Endothelial cell of umbilical vein (primary cell): ENCODE results near the gene DNMT3B. TPM values are rescaled to one million over a fixed set of nuclear protein-coding genes. Genes with fewer than 3 reads are reported as not detected.

Source experiments
- BruUV-seq: library from RNA; stranded (reverse); fragments of 400-500 nt; replicated peaks from 2 replicates; lab custom pipeline; 2021; lab: Mats Ljungman, UMichigan
- CTCF ChIA-PET: fragments of 300-600, 350-600 bp; sonication (Branson Sonifier 250); formaldehyde crosslinking; loops from one replicate; lab custom pipeline; 2021; ENCODE audit warnings: antibody characterized with exemption, inconsistent platforms; lab: Charles Lee
- POLR2A ChIA-PET: fragments of 300-600, 350-600 bp; sonication (Branson Sonifier 250); formaldehyde crosslinking; loops from one replicate; lab custom pipeline; 2021; ENCODE audit warnings: antibody characterized with exemption, inconsistent platforms; lab: Charles Lee
- DNase-seq: peaks from one replicate; pipeline ENCODE4 v3.0.0-alpha.2; 2011; ENCODE audit warnings: low read depth, low spot score
- FAIRE-seq: peaks from 2 replicates; lab custom pipeline; 2011; peaks lifted over from hg19 to GRCh38; lab: Jason Lieb, UNC
- H2AFZ ChIP-seq: 2 replicates; pipeline ENCODE4 v1.6.0; 2012; ENCODE audit warnings: low read depth, low read length, control low read depth, inconsistent platforms
- H3K27ac ChIP-seq: 2 replicates; pipeline ENCODE4 v1.5.1; 2011; ENCODE audit warnings: low read depth, mild to moderate bottlenecking, control low read depth, low read length, moderate library complexity; ENCODE audit not compliant: insufficient read depth
- H3K27me3 ChIP-seq, 2 experiments: 2 replicates each; pipeline versions ENCODE4 v1.6.0 to v1.6.1; 2011; ENCODE audit warnings: low read length in 2 of 2, mixed read lengths in 1 of 2; ENCODE audit not compliant: control insufficient read depth in 2 of 2, insufficient read depth in 2 of 2
- H3K36me3 ChIP-seq, 2 experiments: 2 replicates in 1 of 2; 3 replicates in 1 of 2; pipeline ENCODE4 v1.5.1; 2011; ENCODE audit warnings: low read length in 2 of 2, mild to moderate bottlenecking in 1 of 2, moderate library complexity in 1 of 2; ENCODE audit not compliant: control insufficient read depth in 2 of 2, insufficient read depth in 2 of 2; ENCODE audit errors: extremely low read depth in 1 of 2
- H3K4me1 ChIP-seq: 3 replicates; pipeline ENCODE4 v1.5.1; 2011; ENCODE audit warnings: mild to moderate bottlenecking, low read length; ENCODE audit not compliant: control insufficient read depth, insufficient read depth; ENCODE audit errors: extremely low read depth
- H3K4me2 ChIP-seq: 2 replicates; pipeline ENCODE4 v1.6.1; 2011; ENCODE audit warnings: low read length, control low read depth, mixed read lengths; ENCODE audit not compliant: insufficient read depth
- H3K4me3 ChIP-seq, 3 experiments: fragments of 200-600 bp in 1 of 3; sonication (generic), shearing (Covaris generic) in 1 of 3; replicated peaks in 1 of 3; 2 replicates each; pipeline ENCODE4 v1.5.1; 2011 to 2016; ENCODE audit warnings: control low read depth in 3 of 3, low read length in 3 of 3, mild to moderate bottlenecking in 2 of 3, inconsistent platforms in 1 of 3, low read depth in 1 of 3, moderate library complexity in 1 of 3; ENCODE audit not compliant: insufficient read depth in 1 of 3
- H3K79me2 ChIP-seq: 2 replicates; pipeline ENCODE4 v1.6.0; 2012; ENCODE audit warnings: low read length, inconsistent platforms; ENCODE audit not compliant: control insufficient read depth, insufficient read depth
- H3K9ac ChIP-seq: replicated peaks from 2 replicates; pipeline ENCODE3; 2011; ENCODE audit warnings: low read length, control low read depth; ENCODE audit not compliant: insufficient read depth; ENCODE audit errors: extremely low read depth
- H3K9me1 ChIP-seq: replicated peaks from 3 replicates; pipeline ENCODE4 v1.6.0; 2011; ENCODE audit warnings: mild to moderate bottlenecking, low read length; ENCODE audit not compliant: control insufficient read depth, insufficient read depth; ENCODE audit errors: extremely low read depth
- H3K9me3 ChIP-seq: replicated peaks from 2 replicates; pipeline ENCODE4 v1.5.1; 2012; ENCODE audit warnings: low read length, inconsistent platforms; ENCODE audit not compliant: control insufficient read depth, insufficient read depth
- H4K20me1 ChIP-seq: replicated peaks from 2 replicates; pipeline ENCODE3; 2011; ENCODE audit warnings: mild to moderate bottlenecking, low read length; ENCODE audit not compliant: control insufficient read depth, insufficient read depth; ENCODE audit errors: extremely low read depth
- EZH2 ChIP-seq: IDR thresholded peaks from 2 replicates; pipeline ENCODE4 v1.6.1; 2012; ENCODE audit warnings: borderline replicate concordance, low read depth, mild to moderate bottlenecking, moderate library complexity, low read length, inconsistent platforms; ENCODE audit not compliant: severe bottlenecking
- FOS ChIP-seq: IDR thresholded peaks from 2 replicates; pipeline ENCODE4 v1.6.1; 2011; ENCODE audit warnings: mild to moderate bottlenecking, low read length, moderate library complexity, borderline replicate concordance; ENCODE audit not compliant: insufficient read depth
- GATA2 ChIP-seq: IDR thresholded peaks from 2 replicates; pipeline ENCODE4 v1.7.0; 2011; ENCODE audit warnings: low read depth, mild to moderate bottlenecking, moderate library complexity, mixed read lengths, low read length; ENCODE audit not compliant: insufficient read length, insufficient read depth
- JUN ChIP-seq: IDR thresholded peaks from 2 replicates; pipeline ENCODE4 v1.6.1; 2011; ENCODE audit warnings: borderline replicate concordance, low read depth; ENCODE audit not compliant: insufficient read length, insufficient read depth
- MYC ChIP-seq: IDR thresholded peaks from one replicate; pipeline ENCODE4 v1.6.1; 2011; ENCODE audit warnings: mild to moderate bottlenecking, low read depth, low read length
- POLR2A ChIP-seq: IDR thresholded peaks from 2 replicates; pipeline ENCODE4 v1.6.1; 2012; ENCODE audit warnings: low read depth, mild to moderate bottlenecking, control low read depth, low read length
- POLR2AphosphoS5 ChIP-seq: IDR thresholded peaks from 2 replicates; pipeline ENCODE4 v1.6.1; 2012; ENCODE audit warnings: low read depth, mild to moderate bottlenecking, control low read depth, low read length, moderate library complexity; ENCODE audit not compliant: insufficient read depth
- dilution Hi-C: fragments of 300-500 bp; cut with MboI; formaldehyde crosslinking; loops from one replicate; pipeline ENCODE4 v1.15.0; 2019; ENCODE audit warnings: low sequenced_read_pairs; ENCODE audit not compliant: extremely low pct_ligation_motif_present
- intact Hi-C: fragments of 100-400 bp; cut with micrococcal nuclease; formaldehyde crosslinking; loops from one replicate; pipeline ENCODE4 v1.10.0; 2022
- polyA plus RNA-seq, 4 experiments: library from polyadenylated mRNA; depleted of rRNA in 3 of 4; stranded (reverse) in 3 of 4; unstranded in 1 of 4; fragments of >200 nt; gene quantifications; 2 replicates each; pipeline versions ENCODE4 v1.2.1 to v1.2.3, GENCODE V29; 2011 to 2012; ENCODE audit warnings: missing spikeins in 1 of 4
- total RNA-seq: library from RNA; stranded (reverse); gene quantifications from 2 replicates; pipeline ENCODE4 v1.2.3, GENCODE V29; 2021
- TF ChIP-seq, protein P1 (sequence below): IDR thresholded peaks from 2 replicates; pipeline ENCODE4 v1.6.1; 2011; ENCODE audit not compliant: insufficient read depth, insufficient read length
- TF ChIP-seq, protein P2 (sequence below), 2 donors: IDR thresholded peaks; 1 replicate in 1 of 2; 2 replicates in 1 of 2; pipeline ENCODE4 v1.5.1; 2011; ENCODE audit warnings: low read length in 2 of 2, mild to moderate bottlenecking in 2 of 2, moderate library complexity in 2 of 2, control low read depth in 1 of 2, inconsistent platforms in 1 of 2, low read depth in 1 of 2; ENCODE audit not compliant: insufficient read depth in 1 of 2; ENCODE audit errors: extremely low read depth in 1 of 2

The DNMT3B gene
- total and polyA plus RNA-seq, 2 donors (not counting 3 experiments of a cell fraction or from before 2014, with no cell fraction given), result 3.6 to 6.8 TPM

GRCh38 chr20:32798046-32798981 is 36.1 kb downstream of the DNMT3B start:
- H3K36me3 ChIP-seq, result peaks cover 0 to 3% of the 10 kb centered on the region in 2 experiments
- H3K79me2 ChIP-seq, result no peaks in the 10 kb centered on the region
- no peak overlapping the region for H3K4me3 ChIP-seq
- no peaks in the 10 kb centered on the region for H3K9me1 ChIP-seq
- no TSS peak for BruUV-seq
- FAIRE-seq (no peak), DNase-seq (no peak)
- CTCF ChIA-PET, result interaction anchor here (1.4 to 3.1 kb wide), 2 partner anchors 8 to 20 kb away, joined by 7 to 16 read pairs; no protein-coding TSS in a partner anchor
- TF ChIP-seq JUN (no peak), EZH2 (no peak), POLR2AphosphoS5 (no peak), GATA2 (no peak), FOS (no peak), MYC (no peak), POLR2A (no peak)
- TF ChIP-seq, protein P1, sequence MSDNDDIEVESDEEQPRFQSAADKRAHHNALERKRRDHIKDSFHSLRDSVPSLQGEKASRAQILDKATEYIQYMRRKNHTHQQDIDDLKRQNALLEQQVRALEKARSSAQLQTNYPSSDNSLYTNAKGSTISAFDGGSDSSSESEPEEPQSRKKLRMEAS, result no peak
- TF ChIP-seq, protein P2, sequence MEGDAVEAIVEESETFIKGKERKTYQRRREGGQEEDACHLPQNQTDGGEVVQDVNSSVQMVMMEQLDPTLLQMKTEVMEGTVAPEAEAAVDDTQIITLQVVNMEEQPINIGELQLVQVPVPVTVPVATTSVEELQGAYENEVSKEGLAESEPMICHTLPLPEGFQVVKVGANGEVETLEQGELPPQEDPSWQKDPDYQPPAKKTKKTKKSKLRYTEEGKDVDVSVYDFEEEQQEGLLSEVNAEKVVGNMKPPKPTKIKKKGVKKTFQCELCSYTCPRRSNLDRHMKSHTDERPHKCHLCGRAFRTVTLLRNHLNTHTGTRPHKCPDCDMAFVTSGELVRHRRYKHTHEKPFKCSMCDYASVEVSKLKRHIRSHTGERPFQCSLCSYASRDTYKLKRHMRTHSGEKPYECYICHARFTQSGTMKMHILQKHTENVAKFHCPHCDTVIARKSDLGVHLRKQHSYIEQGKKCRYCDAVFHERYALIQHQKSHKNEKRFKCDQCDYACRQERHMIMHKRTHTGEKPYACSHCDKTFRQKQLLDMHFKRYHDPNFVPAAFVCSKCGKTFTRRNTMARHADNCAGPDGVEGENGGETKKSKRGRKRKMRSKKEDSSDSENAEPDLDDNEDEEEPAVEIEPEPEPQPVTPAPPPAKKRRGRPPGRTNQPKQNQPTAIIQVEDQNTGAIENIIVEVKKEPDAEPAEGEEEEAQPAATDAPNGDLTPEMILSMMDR (IDR thresholded peaks at IDR 0.05; ENCODE audit: extremely low read depth in 1 of 2, insufficient read depth in 1 of 2, low read depth in 1 of 2, low read length in 2 of 2), result no peak
- intact Hi-C loops (no loop called here), dilution Hi-C loops (no loop called here)
- H3K27me3 ChIP-seq, result no peaks in the 10 kb centered on the region
- no peak overlapping the region for H3K9ac ChIP-seq
- H3K4me1 ChIP-seq, result peaks cover 7% of the 10 kb centered on the region
- no peaks in the 10 kb centered on the region for H3K9me3 ChIP-seq
- POLR2A ChIA-PET, result no interaction called here
- H3K4me2 ChIP-seq, result no peak overlapping the region
- no peak overlapping the region for H2AFZ ChIP-seq
- no peaks in the 10 kb centered on the region for H4K20me1 ChIP-seq
- H3K27ac ChIP-seq, result no peak overlapping the region
